Measurements from ENCODE around the gene EDRF1.
A peak's percentile ranks its signal among the peaks of the same experiment; 100 is the strongest.
"Not testable (repeated sequence)": the region's sequence is repeated elsewhere in the genome, so short reads cannot be mapped to it uniquely, and the experiment has no call there.

Gene EDRF1

GRCh38 chr10:125719173-125720001 lies at the start of gene EDRF1:
TSS of gene EDRF1 (plus strand) at chr10:125719709. CDS start at chr10:125719808, 99 bp downstream.
- peak; percentile 98 for DNase-seq (ENCODE audit: low read depth)

DNA sequence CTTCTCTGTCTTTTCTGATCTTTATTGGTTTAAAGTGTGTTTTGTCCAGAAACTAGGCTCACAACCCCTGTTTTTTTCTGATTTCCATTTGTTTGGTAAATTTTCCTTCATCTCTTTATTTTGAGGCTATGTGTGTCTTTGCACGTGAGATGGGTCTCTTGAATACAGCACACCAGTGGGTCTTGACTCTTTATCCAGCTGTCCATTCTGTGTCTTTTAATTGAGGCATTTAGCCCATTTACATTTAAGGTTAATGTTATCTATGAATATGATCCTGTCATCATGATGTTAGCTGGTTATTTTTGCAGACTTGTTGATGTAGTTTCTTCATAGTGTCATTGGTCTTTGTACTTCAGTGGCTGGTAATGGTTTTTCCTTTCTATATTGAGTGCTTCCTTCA lies 46.6 kb upstream of the EDRF1 start:
- DNase-seq (ENCODE audit: low read depth), result no peak

GRCh38 chr10:125679436-125679835 lies 40.1 kb upstream of the EDRF1 start:
- DNase-seq (ENCODE audit: low read depth), result no peak

DNA sequence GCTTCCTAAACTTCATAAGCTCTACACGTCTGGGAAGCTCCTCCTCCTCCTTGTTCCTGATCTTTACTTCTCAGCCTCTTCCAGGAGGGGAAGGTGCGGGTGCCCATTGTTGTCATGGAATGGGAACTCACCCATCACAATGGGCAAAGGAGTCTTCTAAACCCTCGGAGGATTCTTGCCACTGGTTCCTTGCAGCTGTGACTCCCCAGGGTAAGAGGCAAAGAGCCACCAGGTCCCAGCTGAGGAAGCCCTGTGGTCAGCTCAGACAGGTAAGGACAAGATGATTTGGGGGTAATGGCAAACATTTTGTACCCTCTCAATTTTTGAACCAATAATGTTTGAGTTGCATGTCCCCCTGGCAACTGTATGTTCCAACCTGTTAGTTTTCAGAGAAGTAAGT lies 36.4 kb upstream of the EDRF1 start, which contains the start of gene TEX36:
Gene TEX36, minus strand, starts transcription at position 101 of the 400 bp plus-strand sequence. CDS start 174 bp downstream, outside the sequence.
- DNase-seq (ENCODE audit: low read depth), result no peak

- DNase-seq (ENCODE audit: low read depth), result no peak
Observed at GRCh38 chr10:125683821-125684220, 35.7 kb upstream of the EDRF1 start.

- no peak for DNase-seq (ENCODE audit: low read depth)
Observed at GRCh38 chr10:125684581-125684980, 34.9 kb upstream of the EDRF1 start.

- no peak for DNase-seq (ENCODE audit: low read depth)
Observed at GRCh38 chr10:125687507-125688185, 31.9 kb upstream of the EDRF1 start.

- DNase-seq (ENCODE audit: low read depth), result no peak
Observed at GRCh38 chr10:125689955-125690569, 29.4 kb upstream of the EDRF1 start.

DNA sequence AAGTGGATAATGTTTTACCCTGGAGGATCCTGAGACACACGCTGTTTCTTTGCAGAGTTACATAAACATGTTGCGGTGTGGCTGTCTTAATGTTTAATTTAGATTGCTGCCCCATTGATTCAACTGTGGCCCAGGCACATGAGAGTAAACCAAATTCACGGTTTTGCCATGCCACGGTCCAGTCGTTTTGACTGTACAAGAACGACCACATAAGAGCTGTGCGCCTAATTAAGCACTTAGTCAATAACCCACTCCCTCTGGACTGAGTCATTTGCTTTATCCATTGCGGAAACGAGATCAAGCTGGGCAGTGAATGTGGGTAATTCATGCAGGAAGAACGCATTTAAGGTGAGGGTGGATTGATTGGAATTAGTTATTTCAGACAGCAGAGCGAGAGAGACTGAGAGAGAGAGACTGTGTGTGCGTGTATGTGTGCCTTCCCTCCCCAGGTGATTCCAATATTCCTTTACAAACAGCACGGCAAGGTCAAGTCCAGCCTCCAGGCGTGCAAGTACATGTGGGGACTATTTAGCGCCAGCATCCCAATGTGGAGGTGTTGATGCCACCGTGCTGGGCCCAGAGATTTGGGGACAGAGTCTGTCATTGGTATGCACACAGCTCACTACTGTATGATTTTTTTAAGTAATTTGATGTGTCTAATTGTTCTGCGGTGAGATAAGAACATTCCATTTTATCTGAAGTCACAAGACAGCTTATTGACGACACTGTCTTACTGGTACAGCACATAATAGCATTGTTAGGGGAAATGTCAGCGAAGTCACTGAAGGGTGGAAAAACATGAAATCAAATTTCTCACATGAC lies 28.1 kb upstream of the EDRF1 start:
- no peak for DNase-seq (ENCODE audit: low read depth)

DNA sequence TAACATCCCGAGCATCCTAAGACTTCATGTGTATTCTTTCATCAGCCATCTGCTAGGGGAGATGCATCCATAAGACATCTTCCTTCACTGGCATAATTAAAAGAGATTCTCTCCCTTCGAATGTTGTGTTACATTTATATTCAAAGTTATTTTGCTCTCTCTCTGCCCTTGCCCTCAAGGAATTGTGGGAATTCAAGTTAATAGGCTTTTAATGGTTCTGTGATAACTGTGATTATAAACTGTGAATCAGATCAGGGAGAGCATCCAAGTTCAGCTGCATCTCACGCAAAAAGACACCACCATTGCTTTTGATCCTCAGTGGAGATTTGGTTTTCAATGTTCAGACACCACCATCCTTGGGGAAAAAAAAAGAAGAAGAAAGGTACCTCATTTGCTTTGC lies 27.3 kb upstream of the EDRF1 start:
- no peak for DNase-seq (ENCODE audit: low read depth)

DNA sequence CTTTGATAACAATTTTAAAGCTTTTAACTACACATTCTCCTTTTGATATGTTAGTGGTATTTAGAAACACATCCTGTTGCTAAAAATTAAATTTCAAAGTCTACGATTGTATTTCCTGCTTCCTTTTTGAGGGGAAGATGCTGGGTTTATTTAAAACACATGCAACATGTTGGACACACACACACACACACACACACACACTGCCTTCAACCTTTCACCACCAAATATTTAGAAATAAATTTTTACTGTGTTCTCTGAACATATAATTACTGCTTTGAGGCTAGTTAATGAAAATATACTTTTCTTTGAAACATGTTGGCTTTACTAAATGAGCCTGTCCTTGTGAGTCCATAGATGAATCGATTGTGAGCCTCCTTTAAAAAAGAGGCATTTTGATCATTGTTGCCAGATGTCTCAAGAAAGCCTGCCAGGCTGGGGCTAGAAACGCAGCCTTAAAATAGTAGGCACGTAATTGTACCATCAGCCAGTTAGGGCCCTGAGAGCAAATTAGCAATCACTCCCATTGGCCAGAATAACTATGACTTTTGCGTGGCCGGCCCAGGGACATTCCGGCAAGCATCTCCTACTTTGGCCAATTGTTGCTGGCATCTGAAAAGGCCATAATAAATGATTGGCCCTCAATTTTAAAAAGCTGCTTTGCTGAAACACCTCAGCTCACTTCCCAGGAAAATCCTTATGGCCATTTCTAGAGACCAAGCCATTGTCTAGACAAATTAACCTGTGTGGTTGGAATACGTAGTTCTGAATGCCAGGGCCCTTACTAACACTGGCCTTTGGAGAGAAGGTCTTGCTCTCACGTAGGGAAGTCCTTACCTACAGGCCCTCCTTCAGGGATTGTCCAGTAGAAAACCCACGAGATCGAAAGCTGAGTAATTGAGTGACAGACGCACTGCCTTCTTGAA lies 26.6 kb upstream of the EDRF1 start:
- DNase-seq (ENCODE audit: low read depth), result no peak

DNA sequence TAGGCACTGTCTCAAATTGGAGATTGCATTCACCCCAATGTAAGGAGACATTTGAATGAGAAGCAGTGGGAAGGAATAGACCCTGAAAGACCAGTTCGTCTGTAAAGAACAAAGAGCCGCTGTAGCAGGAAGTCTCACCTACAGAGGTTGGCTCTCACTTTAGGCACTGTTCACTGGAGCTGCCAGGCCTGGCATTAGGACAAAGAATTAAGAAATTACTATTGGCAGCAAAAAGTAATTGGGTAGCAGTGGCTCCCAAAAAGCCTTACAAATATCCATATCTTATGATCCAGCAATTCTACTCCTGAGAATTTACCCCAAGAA lies 26.0 kb upstream of the EDRF1 start:
- no peak for DNase-seq (ENCODE audit: low read depth)

GRCh38 chr10:125694883-125695282 lies 24.6 kb upstream of the EDRF1 start:
- no peak for DNase-seq (ENCODE audit: low read depth)

DNA sequence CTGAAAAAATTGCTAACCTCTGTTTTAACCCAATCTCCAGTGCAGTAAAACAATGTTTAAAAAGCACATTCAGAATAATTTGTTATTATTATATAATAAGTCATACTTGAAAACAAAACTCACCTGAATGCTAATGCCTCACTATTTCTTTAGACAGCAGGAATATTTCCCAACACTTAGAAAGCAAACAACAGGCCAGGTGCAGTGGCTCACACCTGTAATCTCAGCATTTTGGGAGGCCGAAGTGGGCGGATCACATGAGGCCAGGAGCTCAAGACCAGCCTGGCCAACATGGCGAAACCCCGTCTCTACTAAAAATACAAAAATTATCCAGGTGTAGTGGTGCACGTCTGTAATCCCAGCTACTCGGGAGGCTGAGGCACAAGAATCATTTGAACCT lies 22.6 kb upstream of the EDRF1 start:
- DNase-seq (ENCODE audit: low read depth), result not testable (repeated sequence)

DNA sequence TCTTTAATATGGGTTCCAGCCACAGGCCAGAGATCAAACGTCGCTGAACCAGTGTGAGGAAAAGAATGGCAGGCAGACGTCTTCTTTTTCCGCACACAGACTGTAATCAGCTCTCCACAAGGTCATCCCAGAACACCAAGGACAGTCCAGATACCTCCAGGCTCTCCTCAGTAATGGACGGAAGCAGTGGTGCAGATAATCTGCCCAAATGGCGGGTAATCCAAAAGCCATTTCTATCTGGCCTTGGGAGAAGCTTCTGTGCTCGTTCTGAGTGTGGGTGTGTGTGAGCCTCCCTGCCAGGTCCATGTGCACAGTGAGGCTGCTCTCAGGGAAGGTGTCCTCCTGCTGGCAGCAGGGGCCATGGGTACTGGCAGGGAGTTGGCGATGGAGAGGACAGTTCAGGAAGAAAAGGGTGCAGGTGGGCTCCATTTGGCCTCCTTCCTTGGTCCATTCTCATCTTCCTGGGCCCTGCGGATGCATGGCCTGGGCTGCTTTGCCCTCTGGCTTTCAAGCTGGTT lies 21.0 kb upstream of the EDRF1 start:
- no peak for DNase-seq (ENCODE audit: low read depth)

GRCh38 chr10:125699562-125700143 lies 19.9 kb upstream of the EDRF1 start:
- DNase-seq (ENCODE audit: low read depth), result no peak

- DNase-seq (ENCODE audit: low read depth), result no peak
Observed at GRCh38 chr10:125700355-125700911, 19.1 kb upstream of the EDRF1 start.

DNA sequence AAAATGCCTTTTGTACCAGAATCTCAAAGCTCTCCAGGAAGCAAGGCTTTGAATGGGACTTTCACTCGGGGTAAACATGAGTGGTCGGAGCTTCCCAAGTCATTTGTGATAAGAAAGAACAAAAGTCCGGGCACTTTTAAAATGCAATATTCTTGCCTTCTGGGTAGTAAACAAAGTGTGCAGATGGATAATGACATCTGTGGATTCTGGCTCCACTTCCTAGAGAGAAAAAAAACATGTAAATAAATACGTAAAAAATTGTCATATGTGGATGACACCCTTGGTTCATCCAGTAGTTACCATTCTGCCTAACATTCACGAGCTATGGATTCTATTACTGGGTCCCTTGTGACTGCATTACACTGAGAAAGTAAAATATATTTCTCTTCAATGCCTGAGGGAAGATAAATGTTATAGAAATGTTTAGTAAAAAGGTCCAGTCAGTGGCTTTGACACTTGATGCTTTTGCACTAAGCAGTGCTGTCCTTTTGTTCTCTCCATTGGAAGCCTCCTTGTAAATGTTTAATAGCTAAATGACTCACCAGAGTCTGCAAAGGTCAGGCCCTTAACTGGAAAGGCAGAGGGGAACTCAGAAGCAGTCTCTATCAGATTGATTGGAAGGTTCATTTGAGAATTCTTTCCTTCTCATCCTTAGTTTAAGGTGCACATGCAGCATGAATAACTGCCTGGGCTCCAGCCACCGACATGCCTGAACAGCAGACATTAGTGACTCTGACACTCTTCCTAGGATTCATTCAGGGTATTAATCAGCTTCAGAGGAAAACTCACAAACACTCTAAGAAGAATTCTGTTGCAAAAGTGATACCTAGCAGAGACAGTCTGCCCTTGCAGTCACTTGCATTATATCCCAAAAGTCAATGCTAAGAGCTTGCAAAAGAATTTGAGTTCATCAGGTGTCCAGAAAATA lies 11.7 kb upstream of the EDRF1 start:
- no peak for DNase-seq (ENCODE audit: low read depth)

DNA sequence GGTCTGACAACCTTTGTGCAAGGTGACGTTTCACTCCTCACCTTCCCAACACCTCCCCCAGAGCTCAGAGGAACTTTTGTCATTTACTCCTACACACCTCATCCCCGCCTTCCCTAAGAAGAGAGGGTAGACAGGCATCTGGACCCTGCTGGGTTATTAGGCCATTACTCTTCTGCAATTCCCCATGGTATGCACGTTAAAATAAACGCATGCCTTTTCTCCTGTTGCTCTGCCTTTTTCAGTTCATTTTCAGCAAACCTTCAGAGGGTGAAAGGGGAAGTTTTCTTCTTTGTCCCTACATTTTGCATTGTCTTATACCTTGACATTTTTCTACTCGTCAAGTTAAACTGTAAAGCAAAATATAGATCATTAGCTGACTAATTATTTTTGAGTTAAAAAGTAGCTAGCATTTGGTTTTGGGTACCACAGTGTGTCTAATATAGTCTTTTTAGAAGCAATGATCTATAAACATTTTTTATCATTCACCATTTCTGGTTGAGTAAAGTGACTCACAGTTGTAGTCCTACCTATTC lies 10.5 kb upstream of the EDRF1 start:
- DNase-seq (ENCODE audit: low read depth), result no peak

Data from stimulated activated CD8-positive, alpha-beta memory T cell treated with anti-CD3 and anti-CD28 coated beads, Interleukin-12 subunit alpha, Interleukin-12 subunit beta, amount 100 ng/mL, for 1 hour (primary cell).